ENCODE results near the gene KRTAP19-5.
"Not testable (repeated sequence)": the region's sequence is repeated elsewhere in the genome, so short reads cannot be mapped to it uniquely, and the experiment has no call there.

KRTAP19-5 gene

GRCh38 chr21:30502041-30502440 is at the start of gene KRTAP19-5:
Gene KRTAP19-5, minus strand, starts transcription at chr21:30502141. Its CDS starts 51 bp downstream, at chr21:30502090.
- DNase-seq (ENCODE audit: low read depth in 2 of 2): no peak

- no peak for DNase-seq (ENCODE audit: low read depth in 2 of 2)
These were observed 39.8 kb upstream of the KRTAP19-5 start, which contains the start of gene KRTAP19-6 for GRCh38 chr21:30541764-30542163. Gene KRTAP19-6, minus strand, starts transcription at chr21:30541864. Its CDS starts 31 bp downstream, at chr21:30541833.

- no peak for DNase-seq (ENCODE audit: low read depth in 2 of 2)
These were observed 16.9 kb upstream of the KRTAP19-5 start for GRCh38 chr21:30518876-30519275.

GRCh38 chr21:30515681-30516080 is 13.7 kb upstream of the KRTAP19-5 start:
- no peak for DNase-seq (ENCODE audit: low read depth in 2 of 2)

GRCh38 chr21:30505621-30506205 is 3.8 kb upstream of the KRTAP19-5 start:
- not testable (repeated sequence) for DNase-seq (ENCODE audit: low read depth in 2 of 2)

- no peak for DNase-seq (ENCODE audit: low read depth in 2 of 2)
These were observed 4.9 kb downstream of the KRTAP19-5 start, which contains the start of gene KRTAP19-4 for GRCh38 chr21:30497065-30497464. Gene KRTAP19-4, minus strand, starts transcription at chr21:30497165. Its CDS starts 55 bp downstream, at chr21:30497110.

- no peak for DNase-seq (ENCODE audit: low read depth in 2 of 2)
These were observed 9.9 kb downstream of the KRTAP19-5 start, which contains the start of gene KRTAP19-3 for GRCh38 chr21:30491963-30492428. Gene KRTAP19-3, minus strand, starts transcription at chr21:30492013. Its CDS starts 56 bp downstream, at chr21:30491957.

- DNase-seq (ENCODE audit: low read depth in 2 of 2): no peak
These were observed 14.6 kb downstream of the KRTAP19-5 start, which contains the start of gene KRTAP19-2 for GRCh38 chr21:30487336-30487735. Gene KRTAP19-2, minus strand, starts transcription at chr21:30487436. Its CDS starts 88 bp downstream, at chr21:30487348.

- DNase-seq (ENCODE audit: low read depth in 2 of 2): no peak
These were observed 15.8 kb downstream of the KRTAP19-5 start for GRCh38 chr21:30486180-30486579.

- no peak for DNase-seq (ENCODE audit: low read depth in 2 of 2)
These were observed 19.8 kb downstream of the KRTAP19-5 start for GRCh38 chr21:30482130-30482529.

GRCh38 chr21:30480145-30480544 is 21.8 kb downstream of the KRTAP19-5 start, which contains the start of gene KRTAP19-1:
Gene KRTAP19-1, minus strand, starts transcription at chr21:30480367. Its CDS starts 50 bp downstream, at chr21:30480317.
- no peak for DNase-seq (ENCODE audit: low read depth in 2 of 2)

GRCh38 chr21:30479259-30479658 is 22.7 kb downstream of the KRTAP19-5 start:
- no peak for DNase-seq (ENCODE audit: low read depth in 2 of 2)

GRCh38 chr21:30478004-30478403 is 23.9 kb downstream of the KRTAP19-5 start:
- no peak for DNase-seq (ENCODE audit: low read depth in 2 of 2)

GRCh38 chr21:30468900-30469714 is 32.8 kb downstream of the KRTAP19-5 start:
- DNase-seq (ENCODE audit: low read depth in 2 of 2): no peak

- no peak for DNase-seq (ENCODE audit: low read depth in 2 of 2)
These were observed 38.2 kb downstream of the KRTAP19-5 start for GRCh38 chr21:30463713-30464112.

Data from stimulated activated CD8-positive, alpha-beta memory T cell treated with anti-CD3 and anti-CD28 coated beads, Interleukin-15, amount 100 ng/mL, for 48 hours (primary cell).